C1 segment of cervical spinal cord (tissue), 14 donors: Measurements from ENCODE around the gene TMEM258.

ENCODE experiments used
- DNase-seq, 14 donors: peaks; one replicate each; lab custom pipeline; 2025; lab: John Stamatoyannopoulos, UW

The TMEM258 gene

GRCh38 chr11:61826930-61827570 lies 34.7 kb upstream of the TMEM258 start:
- peak in 3 of 14 donors; percentile 57 to 76 (median 69) for DNase-seq

DNA sequence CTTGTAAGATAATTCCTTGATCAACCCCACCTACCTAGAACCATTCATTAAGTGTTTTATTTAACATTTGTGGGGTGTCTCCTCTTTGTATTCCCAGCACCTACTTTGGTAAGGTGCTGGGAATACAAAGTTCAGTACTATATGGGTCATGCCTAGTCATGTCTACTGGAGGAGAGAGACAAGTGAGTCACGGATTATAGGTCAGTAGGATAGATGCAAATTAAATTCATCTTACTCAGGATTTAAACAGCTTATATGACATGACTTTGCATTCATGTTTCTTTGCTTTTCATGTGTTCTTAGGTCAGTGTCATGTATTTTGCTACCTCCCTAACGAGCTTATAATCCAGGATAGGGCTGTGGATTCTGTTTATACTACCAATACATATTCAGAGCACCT lies 27.8 kb upstream of the TMEM258 start:
- no peak for DNase-seq

DNA sequence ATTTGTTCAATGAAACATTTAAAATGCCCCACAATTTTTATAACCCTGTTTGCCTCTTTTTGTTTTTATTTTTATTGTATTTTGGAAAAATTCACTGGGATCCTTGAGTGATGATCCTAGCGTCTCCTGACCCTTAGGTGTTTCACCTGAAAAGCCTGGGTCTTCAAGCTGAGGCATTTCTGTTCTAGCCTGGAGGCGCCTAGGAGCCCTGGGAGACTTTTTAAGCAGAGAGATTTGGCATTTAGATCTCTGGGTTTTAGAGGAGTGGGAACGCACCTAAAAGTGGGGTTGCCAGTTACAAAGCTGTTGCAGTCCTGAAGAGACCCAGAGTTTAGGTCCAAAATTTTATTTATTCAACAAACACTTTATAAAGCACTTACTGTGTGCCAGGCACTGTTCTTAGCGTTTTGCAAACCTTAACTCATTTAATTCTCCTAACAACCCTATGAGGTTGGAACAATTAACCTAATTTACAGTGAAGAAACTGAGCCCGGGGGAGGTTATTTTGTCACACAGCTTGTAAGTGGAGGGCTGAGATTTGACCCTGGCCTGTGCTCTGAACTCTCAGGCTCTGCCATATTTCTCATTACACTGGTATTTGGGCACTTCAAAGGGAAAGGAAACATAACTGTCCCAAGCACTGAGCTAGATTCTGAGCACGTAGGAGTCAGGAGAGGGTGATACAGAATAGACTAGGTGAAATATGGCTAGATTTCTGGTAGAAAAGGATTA lies 25.2 kb upstream of the TMEM258 start:
- DNase-seq: peak in 1 of 14 donors; percentile 19

DNA sequence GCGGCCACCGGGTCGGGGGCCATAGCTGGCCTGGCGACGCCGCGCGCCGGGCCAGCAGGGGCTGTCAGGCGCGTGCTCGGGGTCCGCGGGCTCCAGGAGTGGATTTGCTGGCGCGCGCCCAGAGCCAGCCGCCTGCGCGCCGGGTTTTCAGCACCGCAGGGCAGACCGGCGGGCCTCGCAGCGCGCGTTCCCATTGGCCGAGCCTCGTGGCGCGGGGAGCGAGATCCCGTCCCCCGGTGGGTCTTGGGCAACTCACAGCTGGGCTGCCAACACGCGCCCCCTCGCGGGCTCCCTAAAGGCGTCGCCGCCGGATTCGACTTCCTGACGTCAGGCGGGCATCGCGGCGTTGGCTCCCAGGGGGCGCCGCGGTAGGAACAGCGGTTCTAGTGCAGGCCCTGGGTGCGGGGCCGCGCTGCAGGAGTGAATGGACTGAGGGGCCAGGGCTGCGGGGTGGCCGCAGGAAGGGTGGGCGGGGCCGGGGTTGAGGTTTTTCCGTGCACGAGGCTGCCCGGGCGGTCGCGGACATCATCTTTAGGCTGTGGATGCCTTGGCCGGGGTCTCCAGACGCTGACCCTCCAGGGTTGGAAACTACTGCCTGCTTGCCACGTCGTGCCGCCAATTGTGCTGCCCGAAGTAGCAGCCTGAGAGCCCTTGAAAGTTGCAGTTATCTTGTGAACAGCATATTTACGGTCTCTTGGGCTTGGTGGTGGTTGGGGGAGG lies 24.5 kb upstream of the TMEM258 start, which contains the start of gene FADS1:
TSS of gene FADS1 (minus strand) at position 268 of the 720 bp plus-strand sequence. CDS start at position 194, 74 bp downstream.
- peak; percentile 19 to 94 (median 82) for DNase-seq

GRCh38 chr11:61815790-61816735 lies 23.7 kb upstream of the TMEM258 start:
- peak in 12 of 14 donors; percentile 50 to 85 (median 72) for DNase-seq

DNA sequence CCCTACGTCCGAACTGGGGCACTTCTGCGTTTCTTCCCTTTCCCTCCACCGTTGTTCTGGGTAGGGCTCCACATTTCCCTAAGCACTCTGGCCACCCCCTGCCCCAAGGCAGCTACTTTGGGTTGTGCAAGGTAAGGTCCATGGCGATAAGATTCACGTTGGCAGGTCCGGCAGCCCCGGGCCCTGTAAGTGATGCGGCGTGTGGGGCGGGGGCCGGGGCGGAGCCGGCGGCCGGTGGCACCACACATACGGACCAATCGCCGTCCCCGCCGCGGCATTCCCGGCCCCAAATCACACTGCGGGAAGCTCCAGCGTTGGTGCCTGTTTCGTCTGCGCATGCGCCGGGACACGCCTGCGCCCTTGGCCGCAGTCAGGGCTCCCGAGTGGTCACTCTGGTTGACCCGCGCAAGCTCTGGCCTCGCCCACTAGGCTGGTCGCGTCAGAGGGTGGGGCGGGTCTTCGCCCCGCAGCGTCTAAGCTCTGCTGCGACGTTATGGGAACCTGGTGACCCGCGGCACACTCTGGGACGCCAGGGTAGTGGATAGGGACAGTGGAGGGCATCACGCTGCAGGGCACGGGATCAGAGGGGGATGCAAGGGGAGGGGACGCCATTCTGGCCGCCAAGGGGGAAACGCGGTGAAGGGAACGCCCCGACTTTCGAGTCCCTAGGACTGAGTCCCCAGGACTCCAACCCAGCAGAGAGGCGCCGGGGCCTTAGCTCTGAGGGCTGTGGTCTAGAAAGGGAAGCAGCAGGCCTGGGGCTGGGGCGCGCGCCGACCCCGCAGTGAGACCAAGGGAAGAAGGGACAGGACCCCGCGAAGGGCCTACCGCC lies 22.8 kb upstream of the TMEM258 start:
- DNase-seq: peak; percentile 72 to 99 (median 96)

DNA sequence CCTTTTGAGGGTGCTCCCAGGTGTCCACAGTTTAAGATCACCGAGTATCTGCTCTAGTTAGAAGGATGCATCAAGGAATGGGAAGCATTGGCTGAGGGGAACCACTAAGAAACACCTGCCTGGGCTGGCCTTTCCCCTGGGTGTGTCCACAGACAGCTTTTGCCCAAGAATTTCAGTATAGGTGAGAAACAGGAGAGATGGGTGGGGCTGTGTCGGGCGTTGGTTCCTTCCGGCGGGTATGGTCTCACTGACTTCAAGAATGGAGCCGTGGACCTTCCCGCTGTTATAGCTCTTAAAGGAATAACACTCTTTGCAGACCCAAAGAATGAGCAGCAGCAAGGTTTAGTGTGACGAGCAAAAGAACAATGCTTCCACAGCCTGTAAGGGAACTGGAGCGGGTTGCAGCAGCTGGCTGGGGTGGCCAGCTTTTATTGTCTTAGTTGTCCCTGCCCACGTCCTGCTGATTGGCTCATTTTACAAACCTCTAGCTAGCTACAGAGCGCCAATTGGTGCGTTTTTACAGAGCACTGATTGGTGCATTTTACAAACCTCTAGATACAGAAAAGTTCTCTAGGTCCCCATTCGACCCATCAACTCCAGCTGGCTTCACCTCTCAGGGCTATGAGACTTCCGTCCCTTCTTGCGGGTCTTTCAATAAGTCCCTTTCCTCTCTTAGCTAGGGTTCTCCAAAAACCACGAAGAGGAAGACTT lies 22.0 kb upstream of the TMEM258 start:
- DNase-seq: peak in 7 of 14 donors; percentile 57 to 74 (median 67)

- DNase-seq: no peak
Observed at GRCh38 chr11:61812736-61813411, 20.5 kb upstream of the TMEM258 start.

DNA sequence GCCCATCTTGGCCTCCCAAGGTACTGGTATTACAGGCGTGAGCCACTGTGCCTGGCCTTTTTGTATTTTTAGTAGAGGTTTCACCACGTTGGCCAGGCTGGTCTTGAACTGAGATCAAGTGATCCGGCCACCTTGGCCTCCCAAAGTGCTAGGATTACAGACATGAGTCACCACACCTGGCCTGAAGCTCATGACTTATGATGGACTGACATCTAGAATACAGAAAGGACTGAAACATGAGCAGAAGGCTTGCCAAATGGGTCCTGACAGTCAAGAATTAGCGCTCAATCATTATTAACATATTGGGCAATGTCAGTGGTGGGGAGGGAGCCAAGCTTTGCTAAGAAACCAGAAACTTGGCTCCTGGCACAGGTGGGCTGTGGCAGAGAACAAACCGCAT lies 19.4 kb upstream of the TMEM258 start:
- DNase-seq: no peak

DNA sequence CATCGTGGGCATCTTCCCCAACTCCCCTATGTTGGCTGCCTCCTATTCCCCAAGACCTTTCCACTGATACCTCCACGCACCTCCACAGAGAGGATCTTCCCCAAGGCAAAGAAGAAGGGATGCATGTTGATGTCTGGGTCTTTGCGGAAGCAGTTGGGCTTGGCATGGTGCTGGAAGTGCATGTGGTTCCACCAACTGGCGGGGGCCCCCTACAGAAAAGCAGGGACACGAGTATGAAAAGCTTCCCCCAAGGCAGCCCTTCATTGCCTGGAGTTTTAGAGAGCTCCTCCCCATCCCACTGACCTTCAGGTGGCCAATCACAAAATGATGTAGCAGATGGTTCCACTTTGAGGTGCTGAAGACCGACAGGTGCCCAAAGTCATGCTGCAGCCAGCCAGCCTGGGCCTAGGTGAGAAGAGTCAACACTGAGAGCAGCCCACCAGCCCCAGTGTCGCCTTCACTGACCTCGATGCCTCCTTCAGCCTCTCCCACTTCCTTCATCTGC lies 18.3 kb upstream of the TMEM258 start:
- no peak for DNase-seq

- DNase-seq: no peak
Observed at GRCh38 chr11:61806785-61807184, 14.4 kb upstream of the TMEM258 start.

- no peak for DNase-seq
Observed at GRCh38 chr11:61805146-61805545, 12.7 kb upstream of the TMEM258 start.

GRCh38 chr11:61803889-61804647 lies 11.7 kb upstream of the TMEM258 start:
- no peak for DNase-seq

- DNase-seq: no peak
Observed at GRCh38 chr11:61802605-61803004, 10.2 kb upstream of the TMEM258 start.

DNA sequence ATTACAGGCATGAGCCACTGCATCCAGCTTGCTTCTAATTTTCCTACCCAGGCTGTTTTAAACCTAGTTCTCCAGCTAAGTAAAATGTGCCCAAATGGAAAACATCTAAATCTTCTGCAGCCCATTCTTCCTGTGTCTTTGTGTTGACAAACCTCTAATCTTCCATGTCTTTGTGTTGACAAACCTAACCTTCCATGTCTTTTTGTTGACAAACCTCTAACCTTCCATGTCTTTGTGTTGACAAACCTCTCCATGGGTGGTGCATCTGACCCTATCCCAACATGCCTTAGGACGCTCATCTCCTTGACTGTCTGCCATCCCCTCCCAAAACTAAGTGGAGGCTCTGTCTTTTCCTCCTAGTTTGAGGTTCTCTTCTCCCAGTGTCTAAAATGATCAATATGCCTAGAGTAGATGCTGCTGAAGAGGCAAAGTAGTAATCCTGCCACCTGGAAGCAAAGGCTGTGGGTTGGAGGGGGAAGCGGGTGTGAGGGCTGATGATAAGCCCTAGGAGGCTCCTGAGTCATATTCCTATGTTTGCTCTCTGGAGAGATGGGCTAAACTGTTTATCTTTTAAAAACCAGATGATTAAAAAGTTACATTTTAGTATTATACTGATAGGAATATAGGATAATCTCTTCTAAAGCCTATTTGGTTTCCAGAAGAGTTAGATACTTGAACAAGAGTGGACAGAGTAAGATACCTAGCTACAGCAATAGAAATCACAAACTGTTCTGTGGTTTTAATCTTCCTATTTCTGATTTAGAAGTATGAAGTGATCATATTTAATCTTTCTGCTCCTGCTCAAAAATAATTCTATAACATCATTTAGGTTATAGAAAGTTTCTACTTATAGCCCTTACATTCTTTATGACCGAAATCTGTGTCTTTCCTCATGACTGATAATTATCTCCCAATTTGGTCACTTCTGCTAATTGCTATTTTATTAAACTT lies 8.2 kb upstream of the TMEM258 start:
- DNase-seq: no peak

DNA sequence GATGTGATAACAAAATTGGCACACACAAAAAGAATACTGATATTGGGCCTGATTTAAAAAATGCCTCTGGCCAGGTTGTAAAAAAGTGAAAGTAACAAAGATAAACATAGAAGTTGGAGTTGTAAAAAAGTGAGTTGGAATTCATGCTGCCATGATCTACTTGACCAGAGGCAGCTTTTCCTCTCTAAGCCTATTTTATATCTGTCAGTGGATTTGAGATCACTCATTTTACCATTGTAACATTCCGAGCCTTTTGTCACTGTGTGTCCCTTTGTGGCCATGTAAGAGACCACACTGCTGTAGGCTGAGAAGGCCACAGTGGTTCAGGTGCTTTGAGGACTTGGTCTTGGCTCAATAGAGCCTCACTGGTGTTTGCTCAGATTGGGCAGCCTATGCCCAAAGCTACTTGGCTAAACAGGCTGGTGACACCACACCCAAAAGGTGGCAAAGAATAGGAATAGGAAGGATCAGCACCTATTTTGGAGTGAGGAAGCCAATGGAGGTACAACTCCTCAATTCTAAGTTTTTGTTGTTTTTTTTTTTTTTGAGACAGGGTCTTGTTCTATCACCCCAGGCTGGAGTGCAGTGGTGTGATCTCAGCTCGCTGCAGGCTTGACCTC lies 7.4 kb upstream of the TMEM258 start:
- no peak for DNase-seq
